K562 (cell line): ENCODE data around the gene LENEP. TPM values are rescaled to one million over a fixed set of nuclear protein-coding genes. Genes with fewer than 3 reads are reported as not detected.
A peak's percentile ranks its signal among the peaks of the same experiment; 100 is the strongest.

Experiments
- FUS ChIP-seq: fragments of 200-400 bp; formaldehyde crosslinking; optimal IDR thresholded peaks from 2 replicates; pipeline ENCODE3; 2017; ENCODE audit warnings: low read depth, low read length
- GTF2E2 ChIP-seq: fragments of 200-800 bp; sonication (Bioruptor generic); IDR thresholded peaks from 2 replicates; pipeline ENCODE4 v1.6.1; 2016; ENCODE audit warnings: missing genetic modification characterization, missing compliant biosample characterization
- HMGN3 ChIP-seq: IDR thresholded peaks from 2 replicates; pipeline ENCODE4 v1.6.1; 2011; ENCODE audit warnings: borderline replicate concordance, low read depth, mild to moderate bottlenecking, mixed read lengths, low read length; ENCODE audit not compliant: insufficient read length; ENCODE audit errors: extremely low read depth
- IFI16 ChIP-seq: fragments of 250-450 bp; sonication (Bioruptor Pico); IDR thresholded peaks from 2 replicates; pipeline ENCODE4 v2.1.2; 2022; ENCODE audit warnings: mild to moderate bottlenecking, inconsistent platforms
- ILF3 ChIP-seq: fragments of 450-650 bp; IDR thresholded peaks from 2 replicates; pipeline ENCODE4 v1.6.1; 2018; ENCODE audit warnings: antibody characterized with exemption, mild to moderate bottlenecking, moderate library complexity, borderline replicate concordance
- PPARD ChIP-seq: fragments of 250-450 bp; sonication (Bioruptor Pico); IDR thresholded peaks from 2 replicates; pipeline ENCODE4 v1.8.0; 2022; ENCODE audit warnings: inconsistent platforms, mild to moderate bottlenecking, moderate library complexity
- SETDB1 ChIP-seq: IDR thresholded peaks from one replicate; pipeline ENCODE4 v1.6.1; 2012; ENCODE audit warnings: low read length, control low read depth, inconsistent platforms
- SNIP1 ChIP-seq: fragments of 450-650 bp; IDR thresholded peaks from 2 replicates; pipeline ENCODE4 v1.7.1; 2017; ENCODE audit warnings: low read depth, mild to moderate bottlenecking
- SRSF9 ChIP-seq: fragments of 200-400 bp; formaldehyde crosslinking; IDR thresholded peaks from 2 replicates; pipeline ENCODE4 v1.6.1; 2017; ENCODE audit warnings: low read depth, low read length, borderline replicate concordance
- THRAP3 ChIP-seq: fragments of 450-650 bp; IDR thresholded peaks from 2 replicates; pipeline ENCODE4 v1.6.1; 2016; ENCODE audit warnings: mild to moderate bottlenecking, inconsistent platforms, borderline replicate concordance
- TRIM24 ChIP-seq, 2 experiments: fragments of 450-650 bp; IDR thresholded peaks; 2 replicates each; pipeline ENCODE4 v1.6.1; 2016
- TRIM28 ChIP-seq: fragments of 450-650 bp; IDR thresholded peaks from 2 replicates; pipeline ENCODE4 v1.6.1; 2017
- ZBTB7A ChIP-seq: IDR thresholded peaks from 2 replicates; pipeline ENCODE4 v1.6.1; 2011; ENCODE audit warnings: low read depth, mild to moderate bottlenecking, low read length, moderate library complexity, borderline replicate concordance; ENCODE audit not compliant: control insufficient read depth
- ZC3H11A ChIP-seq: IDR thresholded peaks from 2 replicates; pipeline ENCODE4 v1.6.1; 2012; ENCODE audit warnings: low read depth, low read length, improper control_type of control experiment
- ZNF57 ChIP-seq: fragments of 450-650 bp; formaldehyde crosslinking; IDR thresholded peaks from 2 replicates; pipeline ENCODE4 v1.4.0; 2020; ENCODE audit warnings: mild to moderate bottlenecking, moderate library complexity
- polyA plus RNA-seq, 8 experiments: library from polyadenylated mRNA; depleted of rRNA in 4 of 8; stranded (reverse) in 5 of 8; unstranded in 3 of 8; fragments of >200 nt; fragmentation: Nextera tagmentation in 2 of 8; fragmentation: Illumina TruSeq in 1 of 8; extraction: Ambion mirVana in 2 of 8; extraction: Trizol in 1 of 8; gene quantifications; 2 replicates each; pipeline versions ENCODE4 v1.2.1 to v1.2.3, GENCODE V29; 2011 to 2014; ENCODE audit warnings: inconsistent platforms in 1 of 8, missing spikeins in 1 of 8
- total RNA-seq, 7 experiments: library from RNA; depleted of rRNA in 6 of 7; stranded (reverse); fragments of >200 nt in 6 of 7; fragmentation: Illumina TruSeq in 2 of 7; extraction: Trizol in 2 of 7; gene quantifications; 2 replicates each; pipeline versions ENCODE4 v1.2.1 to v1.2.3, GENCODE V29; 2011 to 2021; ENCODE audit warnings: low replicate concordance in 1 of 7
- TF ChIP-seq, protein P1 (sequence below): sonication (generic); formaldehyde crosslinking; IDR thresholded peaks from 2 replicates; pipeline ENCODE4 v1.8.0; 2023; ENCODE audit warnings: mild to moderate bottlenecking, missing genetic modification reagents
- TF ChIP-seq, protein P2 (sequence below): fragments of 450-650 bp; IDR thresholded peaks from 2 replicates; pipeline ENCODE4 v1.6.1; 2018; ENCODE audit not compliant: partially characterized antibody
- TF ChIP-seq, protein P3 (sequence below): fragments of 250-450 bp; sonication (Bioruptor Pico); IDR thresholded peaks from 2 replicates; pipeline ENCODE4 v1.8.0; 2022; ENCODE audit warnings: inconsistent platforms
- TF ChIP-seq, protein P4 (sequence below): sonication (generic); formaldehyde crosslinking; IDR thresholded peaks from 2 replicates; pipeline ENCODE4 v1.5.0; 2020; ENCODE audit warnings: missing genetic modification reagents

The LENEP gene
- total and polyA plus RNA-seq, 9 of the 15 experiments (the other 6 are each of a cell fraction or from before 2014, with no cell fraction given): 0.23 to 0.87 (median 0.67) TPM; not detected in 5

DNA sequence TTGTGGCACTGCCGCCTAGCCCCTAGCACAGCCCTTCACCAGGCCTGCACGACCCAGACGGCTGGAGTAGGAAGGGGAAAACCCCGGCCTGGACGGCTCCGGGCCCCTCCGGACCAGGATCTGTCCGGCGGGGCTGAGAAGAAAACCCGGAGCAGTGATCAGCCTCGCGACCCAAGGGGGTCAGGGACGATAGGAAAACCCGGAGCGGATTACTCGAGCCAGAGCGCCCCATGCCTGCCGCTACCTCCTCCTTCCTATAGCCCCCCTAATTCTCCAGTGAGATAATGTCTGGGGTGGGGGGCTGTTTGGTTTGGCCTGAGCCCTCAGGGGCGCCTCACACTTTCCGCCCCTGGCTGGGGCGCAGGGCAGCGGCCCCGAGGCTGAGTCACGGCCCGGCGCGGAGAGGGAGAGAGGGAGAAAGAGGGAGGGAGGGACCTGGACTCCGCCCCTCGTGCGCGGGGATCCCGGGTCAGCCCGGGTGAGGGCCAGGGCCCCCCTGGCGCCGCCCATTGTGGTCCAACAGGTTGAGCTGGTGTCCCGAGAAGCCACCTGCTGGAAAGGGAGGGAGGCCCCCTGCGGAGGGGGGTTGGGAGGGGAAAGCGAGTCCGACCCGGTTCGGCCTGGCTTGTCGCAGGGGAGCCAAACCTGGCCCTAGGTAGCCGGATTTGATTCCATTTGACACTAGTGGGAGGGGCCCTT is 7.5 kb downstream of the LENEP start (continued):
- TF ChIP-seq, protein P1, sequence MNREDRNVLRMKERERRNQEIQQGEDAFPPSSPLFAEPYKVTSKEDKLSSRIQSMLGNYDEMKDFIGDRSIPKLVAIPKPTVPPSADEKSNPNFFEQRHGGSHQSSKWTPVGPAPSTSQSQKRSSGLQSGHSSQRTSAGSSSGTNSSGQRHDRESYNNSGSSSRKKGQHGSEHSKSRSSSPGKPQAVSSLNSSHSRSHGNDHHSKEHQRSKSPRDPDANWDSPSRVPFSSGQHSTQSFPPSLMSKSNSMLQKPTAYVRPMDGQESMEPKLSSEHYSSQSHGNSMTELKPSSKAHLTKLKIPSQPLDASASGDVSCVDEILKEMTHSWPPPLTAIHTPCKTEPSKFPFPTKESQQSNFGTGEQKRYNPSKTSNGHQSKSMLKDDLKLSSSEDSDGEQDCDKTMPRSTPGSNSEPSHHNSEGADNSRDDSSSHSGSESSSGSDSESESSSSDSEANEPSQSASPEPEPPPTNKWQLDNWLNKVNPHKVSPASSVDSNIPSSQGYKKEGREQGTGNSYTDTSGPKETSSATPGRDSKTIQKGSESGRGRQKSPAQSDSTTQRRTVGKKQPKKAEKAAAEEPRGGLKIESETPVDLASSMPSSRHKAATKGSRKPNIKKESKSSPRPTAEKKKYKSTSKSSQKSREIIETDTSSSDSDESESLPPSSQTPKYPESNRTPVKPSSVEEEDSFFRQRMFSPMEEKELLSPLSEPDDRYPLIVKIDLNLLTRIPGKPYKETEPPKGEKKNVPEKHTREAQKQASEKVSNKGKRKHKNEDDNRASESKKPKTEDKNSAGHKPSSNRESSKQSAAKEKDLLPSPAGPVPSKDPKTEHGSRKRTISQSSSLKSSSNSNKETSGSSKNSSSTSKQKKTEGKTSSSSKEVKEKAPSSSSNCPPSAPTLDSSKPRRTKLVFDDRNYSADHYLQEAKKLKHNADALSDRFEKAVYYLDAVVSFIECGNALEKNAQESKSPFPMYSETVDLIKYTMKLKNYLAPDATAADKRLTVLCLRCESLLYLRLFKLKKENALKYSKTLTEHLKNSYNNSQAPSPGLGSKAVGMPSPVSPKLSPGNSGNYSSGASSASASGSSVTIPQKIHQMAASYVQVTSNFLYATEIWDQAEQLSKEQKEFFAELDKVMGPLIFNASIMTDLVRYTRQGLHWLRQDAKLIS (CRISPR knock-in tag): no peak
- TF ChIP-seq, protein P2, sequence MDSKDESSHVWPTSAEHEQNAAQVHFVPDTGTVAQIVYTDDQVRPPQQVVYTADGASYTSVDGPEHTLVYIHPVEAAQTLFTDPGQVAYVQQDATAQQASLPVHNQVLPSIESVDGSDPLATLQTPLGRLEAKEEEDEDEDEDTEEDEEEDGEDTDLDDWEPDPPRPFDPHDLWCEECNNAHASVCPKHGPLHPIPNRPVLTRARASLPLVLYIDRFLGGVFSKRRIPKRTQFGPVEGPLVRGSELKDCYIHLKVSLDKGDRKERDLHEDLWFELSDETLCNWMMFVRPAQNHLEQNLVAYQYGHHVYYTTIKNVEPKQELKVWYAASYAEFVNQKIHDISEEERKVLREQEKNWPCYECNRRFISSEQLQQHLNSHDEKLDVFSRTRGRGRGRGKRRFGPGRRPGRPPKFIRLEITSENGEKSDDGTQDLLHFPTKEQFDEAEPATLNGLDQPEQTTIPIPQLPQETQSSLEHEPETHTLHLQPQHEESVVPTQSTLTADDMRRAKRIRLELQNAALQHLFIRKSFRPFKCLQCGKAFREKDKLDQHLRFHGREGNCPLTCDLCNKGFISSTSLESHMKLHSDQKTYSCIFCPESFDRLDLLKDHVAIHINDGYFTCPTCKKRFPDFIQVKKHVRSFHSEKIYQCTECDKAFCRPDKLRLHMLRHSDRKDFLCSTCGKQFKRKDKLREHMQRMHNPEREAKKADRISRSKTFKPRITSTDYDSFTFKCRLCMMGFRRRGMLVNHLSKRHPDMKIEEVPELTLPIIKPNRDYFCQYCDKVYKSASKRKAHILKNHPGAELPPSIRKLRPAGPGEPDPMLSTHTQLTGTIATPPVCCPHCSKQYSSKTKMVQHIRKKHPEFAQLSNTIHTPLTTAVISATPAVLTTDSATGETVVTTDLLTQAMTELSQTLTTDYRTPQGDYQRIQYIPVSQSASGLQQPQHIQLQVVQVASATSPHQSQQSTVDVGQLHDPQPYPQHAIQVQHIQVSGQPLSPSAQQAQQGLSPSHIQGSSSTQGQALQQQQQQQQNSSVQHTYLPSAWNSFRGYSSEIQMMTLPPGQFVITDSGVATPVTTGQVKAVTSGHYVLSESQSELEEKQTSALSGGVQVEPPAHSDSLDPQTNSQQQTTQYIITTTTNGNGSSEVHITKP: peak; percentile 91
- TF ChIP-seq IFI16 (CRISPR knock-in tag) (no peak), HMGN3 (peak; percentile 97), SRSF9 (no peak), TRIM28 (peak; percentile 69), GTF2E2 (tag) (no peak), THRAP3 (peak; percentile 84; the same call in 1 of the 2 replicates), ZBTB7A (peak; percentile 95), FUS (no peak), PPARD (no peak), ZC3H11A (no peak), SNIP1 (no peak), SETDB1 (no peak), ZNF57 (CRISPR knock-in tag) (no peak), TRIM24 (IDR thresholded peaks at IDR 0.05) (peak; percentile 24 to 64; a peak in 2 of 4 replicates), ILF3 (no peak)
- TF ChIP-seq, protein P3, sequence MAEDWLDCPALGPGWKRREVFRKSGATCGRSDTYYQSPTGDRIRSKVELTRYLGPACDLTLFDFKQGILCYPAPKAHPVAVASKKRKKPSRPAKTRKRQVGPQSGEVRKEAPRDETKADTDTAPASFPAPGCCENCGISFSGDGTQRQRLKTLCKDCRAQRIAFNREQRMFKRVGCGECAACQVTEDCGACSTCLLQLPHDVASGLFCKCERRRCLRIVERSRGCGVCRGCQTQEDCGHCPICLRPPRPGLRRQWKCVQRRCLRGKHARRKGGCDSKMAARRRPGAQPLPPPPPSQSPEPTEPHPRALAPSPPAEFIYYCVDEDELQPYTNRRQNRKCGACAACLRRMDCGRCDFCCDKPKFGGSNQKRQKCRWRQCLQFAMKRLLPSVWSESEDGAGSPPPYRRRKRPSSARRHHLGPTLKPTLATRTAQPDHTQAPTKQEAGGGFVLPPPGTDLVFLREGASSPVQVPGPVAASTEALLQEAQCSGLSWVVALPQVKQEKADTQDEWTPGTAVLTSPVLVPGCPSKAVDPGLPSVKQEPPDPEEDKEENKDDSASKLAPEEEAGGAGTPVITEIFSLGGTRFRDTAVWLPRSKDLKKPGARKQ (CRISPR knock-in tag): no peak
- TF ChIP-seq, protein P4, sequence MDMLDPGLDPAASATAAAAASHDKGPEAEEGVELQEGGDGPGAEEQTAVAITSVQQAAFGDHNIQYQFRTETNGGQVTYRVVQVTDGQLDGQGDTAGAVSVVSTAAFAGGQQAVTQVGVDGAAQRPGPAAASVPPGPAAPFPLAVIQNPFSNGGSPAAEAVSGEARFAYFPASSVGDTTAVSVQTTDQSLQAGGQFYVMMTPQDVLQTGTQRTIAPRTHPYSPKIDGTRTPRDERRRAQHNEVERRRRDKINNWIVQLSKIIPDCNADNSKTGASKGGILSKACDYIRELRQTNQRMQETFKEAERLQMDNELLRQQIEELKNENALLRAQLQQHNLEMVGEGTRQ (CRISPR knock-in tag): no peak
